ENCODE measurements around the gene SLC6A18. TPM values are rescaled to one million over a fixed set of nuclear protein-coding genes. Genes with fewer than 3 reads are reported as not detected.

Gene SLC6A18
- total and polyA plus RNA-seq, 2 of the 4 experiments (the other 2 are of a cell fraction), result not detected

DNA sequence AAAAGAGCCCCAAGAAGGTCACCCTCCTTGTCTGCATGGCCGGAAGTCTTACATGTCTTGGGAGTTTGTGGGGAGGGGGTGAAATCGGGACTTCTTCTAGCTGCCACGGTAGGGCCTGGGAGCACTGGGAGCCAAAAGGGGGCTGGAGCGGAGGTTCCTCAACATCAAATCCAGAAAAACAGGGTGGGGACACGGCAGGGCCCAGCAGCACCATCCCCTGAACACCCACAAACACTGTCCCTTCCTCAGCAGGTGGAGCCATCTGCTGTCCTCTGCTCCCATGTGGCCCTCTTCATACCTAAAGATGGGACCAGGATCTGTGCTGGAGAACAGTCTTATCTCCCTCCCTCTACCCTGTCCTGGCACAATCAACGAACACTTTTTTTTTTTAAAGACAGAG is 67.0 kb downstream of the SLC6A18 start:
- ATAC-seq (ENCODE audit: low read depth), result no peak
- Histone ChIP-seq H2BK5ac (ENCODE audit: low read depth, low read length, poor library complexity, severe bottlenecking) (no peak overlapping the region), H3K4me3 (ENCODE audit: insufficient read depth, low read depth, low read length) (no peak overlapping the region), H4K20me1 (ENCODE audit: insufficient read depth, low read length) (no peaks in the 10 kb centered on the region), H3K27ac (ENCODE audit: insufficient read depth, low read length) (no peak overlapping the region), H3K36me3 (ENCODE audit: control insufficient read depth, insufficient read depth, low read length) (no peaks in the 10 kb centered on the region), H3K4me1 (ENCODE audit: control insufficient read depth, insufficient read depth, low read length) (no peaks in the 10 kb centered on the region), H3K79me1 (ENCODE audit: low read depth in 1 of 2, low read length in 2 of 2) (no peaks in the 10 kb centered on the region), H3K18ac (ENCODE audit: low read depth, low read length) (no peak overlapping the region), H2BK20ac (ENCODE audit: low read depth, low read length) (no peak overlapping the region), H4K91ac (ENCODE audit: insufficient read depth, low read depth, low read length) (no peak overlapping the region), H3K27me3 (ENCODE audit: control insufficient read depth, insufficient read depth, low read length) (peaks cover 18% of the 10 kb centered on the region), H2AFZ (replicated peaks; ENCODE audit: low read length, poor library complexity) (no peak overlapping the region), H3K14ac (replicated peaks; ENCODE audit: low read depth, low read length) (no peak overlapping the region), H3K4me2 (ENCODE audit: low read depth, low read length) (no peak overlapping the region), H4K8ac (ENCODE audit: low read depth in 2 of 2, low read length in 2 of 2) (no peak overlapping the region), H3K9ac (ENCODE audit: low read depth, low read length) (no peak overlapping the region), H3K9me3 (ENCODE audit: control insufficient read depth, insufficient read depth, low read length) (peaks cover 3% of the 10 kb centered on the region; the same call in 1 of the 2 replicates), H2BK120ac (ENCODE audit: low read depth, low read length) (no peak overlapping the region), H4K5ac (ENCODE audit: low read depth, low read length) (no peak overlapping the region), H3K56ac (ENCODE audit: extremely low read depth, insufficient read depth, low read length) (no peak overlapping the region), H2AK9ac (replicated peaks; ENCODE audit: low read depth, low read length, poor library complexity) (no peak overlapping the region), H2AK5ac (ENCODE audit: low read depth, low read length) (no peak overlapping the region), H3K9me1 (ENCODE audit: insufficient read depth, low read length) (no peaks in the 10 kb centered on the region), H3K4ac (ENCODE audit: low read depth, low read length) (no peak overlapping the region), H2BK15ac (ENCODE audit: low read depth, low read length) (no peak overlapping the region), H3K23ac (ENCODE audit: low read depth, low read length) (no peak overlapping the region)
- in situ Hi-C loops (cut with MboI; ENCODE audit: low sequenced_read_pairs) (no loop called here), intact Hi-C loops (cut with micrococcal nuclease) (no loop called here), dilution Hi-C loops (cut with HindIII; ENCODE audit: low sequenced_read_pairs, unreplicated experiment) (no loop called here)
- DNase-seq, result no peak
- WGBS, 2 experiments (ENCODE audit: extremely low coverage in 2 of 2, insufficient read length in 1 of 2), result no CpG with 5 or more reads among the region's 6 CpGs
- BruUV-seq (replicated peaks), result no TSS peak
- TF ChIP-seq MAFK (IDR thresholded peaks at IDR 0.05; ENCODE audit: low read depth, low read length), result no peak
- TF ChIP-seq RCOR1 (IDR thresholded peaks at IDR 0.05; ENCODE audit: insufficient replicate concordance, low read length), result no peak
- TF ChIP-seq MAZ (IDR thresholded peaks at IDR 0.05; ENCODE audit: borderline replicate concordance, low read depth, low read length), result no peak
- TF ChIP-seq SMC3 (IDR thresholded peaks at IDR 0.05; ENCODE audit: low read depth, low read length), result no peak
- no peak for TF ChIP-seq FOS (IDR thresholded peaks at IDR 0.05; ENCODE audit: low read depth, low read length)
- TF ChIP-seq CTCF (conservative IDR thresholded peaks at IDR 0.05; ENCODE audit: low read depth, low read length), result no peak
- TF ChIP-seq RAD21 (IDR thresholded peaks at IDR 0.05; ENCODE audit: low read length), result no peak
- no peak for TF ChIP-seq MXI1 (IDR thresholded peaks at IDR 0.05; ENCODE audit: borderline replicate concordance, low read depth, low read length)
- TF ChIP-seq NFE2L2 (IDR thresholded peaks at IDR 0.05; ENCODE audit: low read depth, low read length), result no peak
- no peak for TF ChIP-seq CHD1 (IDR thresholded peaks at IDR 0.05; ENCODE audit: low read depth, low read length)
- TF ChIP-seq POLR2A (IDR thresholded peaks at IDR 0.05; ENCODE audit: low read depth, low read length), result no peak
- no peak for TF ChIP-seq CEBPB (IDR thresholded peaks at IDR 0.05; ENCODE audit: low read depth, low read length)
- no peak for TF ChIP-seq USF2 (IDR thresholded peaks at IDR 0.05; ENCODE audit: low read depth, low read length)
- TF ChIP-seq RFX5 (IDR thresholded peaks at IDR 0.05; ENCODE audit: low read depth, low read length), result no peak
- TF ChIP-seq, protein P1, sequence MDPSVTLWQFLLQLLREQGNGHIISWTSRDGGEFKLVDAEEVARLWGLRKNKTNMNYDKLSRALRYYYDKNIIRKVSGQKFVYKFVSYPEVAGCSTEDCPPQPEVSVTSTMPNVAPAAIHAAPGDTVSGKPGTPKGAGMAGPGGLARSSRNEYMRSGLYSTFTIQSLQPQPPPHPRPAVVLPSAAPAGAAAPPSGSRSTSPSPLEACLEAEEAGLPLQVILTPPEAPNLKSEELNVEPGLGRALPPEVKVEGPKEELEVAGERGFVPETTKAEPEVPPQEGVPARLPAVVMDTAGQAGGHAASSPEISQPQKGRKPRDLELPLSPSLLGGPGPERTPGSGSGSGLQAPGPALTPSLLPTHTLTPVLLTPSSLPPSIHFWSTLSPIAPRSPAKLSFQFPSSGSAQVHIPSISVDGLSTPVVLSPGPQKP (IDR thresholded peaks at IDR 0.05; ENCODE audit: borderline replicate concordance, low read depth, low read length), result no peak
- no peak for TF ChIP-seq BHLHE40 (IDR thresholded peaks at IDR 0.05; ENCODE audit: low read depth, low read length)
- CTCF ChIA-PET, result no interaction called here
- POLR2A ChIA-PET (ENCODE audit: unreplicated experiment), result no interaction called here
